HUES64 (cell line): ENCODE results near the gene SHLD3.
"Not testable (repeated sequence)": the region's sequence is repeated elsewhere in the genome, so short reads cannot be mapped to it uniquely, and the experiment has no call there.

Experiments
- H3K27ac ChIP-seq: 2 replicates; pipeline ENCODE4 v1.7.0; 2013; ENCODE audit warnings: low read depth, low read length, inconsistent platforms
- H3K27me3 ChIP-seq: 2 replicates; pipeline ENCODE4 v1.6.1; 2013; ENCODE audit warnings: mild to moderate bottlenecking, low read length; ENCODE audit not compliant: insufficient read depth
- H3K36me3 ChIP-seq: 2 replicates; pipeline ENCODE4 v1.6.1; 2013; ENCODE audit warnings: mild to moderate bottlenecking, low read length; ENCODE audit not compliant: insufficient read depth
- H3K4me1 ChIP-seq: 2 replicates; pipeline ENCODE4 v1.6.1; 2013; ENCODE audit warnings: mild to moderate bottlenecking, low read length, moderate library complexity; ENCODE audit not compliant: insufficient read depth
- H3K4me3 ChIP-seq: 2 replicates; pipeline ENCODE4 v1.5.1; 2013; ENCODE audit warnings: mild to moderate bottlenecking, low read length, moderate library complexity
- H3K9ac ChIP-seq: 2 replicates; pipeline ENCODE4 v1.6.1; 2013; ENCODE audit warnings: mild to moderate bottlenecking, low read depth, low read length
- H3K9me3 ChIP-seq: 2 replicates; pipeline ENCODE4 v1.6.1; 2013; ENCODE audit warnings: low read depth, low read length; ENCODE audit not compliant: insufficient read depth
- WGBS: fragments of 150-250, 120-280 bp; methylation state at CpG from one replicate; pipeline ENCODE4 v1.1.7; 2013; ENCODE audit warnings: missing lambda C conversion rate; 5-methylcytosine and 5-hydroxymethylcytosine counted together

Gene SHLD3

DNA sequence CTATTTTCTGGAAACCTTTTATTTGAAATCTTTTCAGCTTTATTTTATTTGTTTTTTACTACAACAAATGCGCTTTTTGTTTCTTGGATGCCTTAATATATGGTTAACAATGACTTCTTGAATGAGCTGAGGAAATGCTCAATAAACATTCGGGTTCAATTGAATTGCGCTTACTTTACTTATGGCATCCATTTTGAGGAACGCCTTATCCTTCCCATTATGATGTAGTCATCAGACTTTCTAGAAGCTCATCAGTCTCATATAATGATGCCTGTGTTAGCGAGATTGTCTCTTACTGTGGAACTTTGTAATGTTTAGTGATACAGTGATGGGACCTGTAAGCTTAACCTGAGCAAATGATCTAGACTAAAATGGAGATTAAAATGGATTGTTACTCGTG, 916 bp downstream of the SHLD3 start:
- Histone ChIP-seq H3K36me3 (peaks cover 14% of the 10 kb centered on the region), H3K4me3 (peak overlapping the region; percentile 78), H3K9ac (peak overlapping the region; percentile 81; the same call in 1 of the 2 replicates), H3K4me1 (peaks cover 13% of the 10 kb centered on the region; the same call in 1 of the 2 replicates), H3K27me3 (no peaks in the 10 kb centered on the region), H3K9me3 (no peaks in the 10 kb centered on the region), H3K27ac (no peak overlapping the region; the same call in 1 of the 2 replicates)
- WGBS = 87% methylated on average over 6 of the region's 6 CpGs

DNA sequence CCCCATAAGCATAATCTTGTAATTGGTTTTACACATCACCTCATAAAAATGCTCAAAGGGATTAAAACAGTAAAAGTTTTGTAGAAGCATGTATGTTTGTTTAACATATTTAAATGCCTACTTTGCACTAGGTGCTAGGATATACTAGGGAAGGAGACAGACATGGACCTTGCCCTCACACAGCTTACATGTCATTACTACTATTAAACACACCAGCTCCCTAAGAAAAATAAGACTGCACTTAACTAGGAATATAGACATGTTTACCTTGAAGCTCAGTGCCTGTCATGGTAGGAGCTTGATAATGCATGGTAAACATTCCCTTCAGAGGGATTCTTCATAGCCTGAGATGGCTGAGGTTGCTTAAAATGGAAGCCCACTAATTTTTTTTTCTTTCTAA, 6.2 kb downstream of the SHLD3 start:
- Histone ChIP-seq H3K4me3 (no peak overlapping the region), H3K9me3 (no peaks in the 10 kb centered on the region), H3K27me3 (no peaks in the 10 kb centered on the region), H3K27ac (no peak overlapping the region), H3K36me3 (peaks cover 22% of the 10 kb centered on the region), H3K9ac (no peak overlapping the region), H3K4me1 (0 out of 2 replicates have a peak, but pooled peaks cover under 1% of the 10 kb centered on the region)

DNA sequence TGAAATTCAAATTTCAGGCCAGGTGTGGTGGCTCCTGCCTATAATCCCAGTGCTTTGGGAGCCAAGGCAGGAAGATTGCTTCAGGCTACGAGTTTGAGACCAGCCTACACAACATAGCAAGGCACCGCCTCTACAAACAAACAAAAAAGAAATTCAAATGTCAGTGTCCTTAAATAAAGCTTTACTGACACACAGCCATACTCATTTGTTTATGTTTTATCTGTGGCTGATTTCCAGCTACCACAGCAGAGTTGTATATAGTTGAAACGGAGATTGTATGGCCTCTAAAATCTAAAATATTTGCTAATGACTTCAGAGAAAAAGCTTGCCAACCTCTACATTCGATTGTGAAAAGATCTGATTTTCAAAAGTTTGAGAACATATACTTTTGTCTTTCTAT, 15.4 kb downstream of the SHLD3 start:
- Histone ChIP-seq H3K4me1 (no peaks in the 10 kb centered on the region), H3K27ac (no peak overlapping the region), H3K4me3 (no peak overlapping the region), H3K9ac (no peak overlapping the region), H3K9me3 (0 out of 2 replicates have a peak, but pooled peaks cover 2% of the 10 kb centered on the region), H3K27me3 (no peaks in the 10 kb centered on the region), H3K36me3 (peaks cover 45% of the 10 kb centered on the region)
- WGBS = 88% methylated on average over 4 of the region's 4 CpGs

DNA sequence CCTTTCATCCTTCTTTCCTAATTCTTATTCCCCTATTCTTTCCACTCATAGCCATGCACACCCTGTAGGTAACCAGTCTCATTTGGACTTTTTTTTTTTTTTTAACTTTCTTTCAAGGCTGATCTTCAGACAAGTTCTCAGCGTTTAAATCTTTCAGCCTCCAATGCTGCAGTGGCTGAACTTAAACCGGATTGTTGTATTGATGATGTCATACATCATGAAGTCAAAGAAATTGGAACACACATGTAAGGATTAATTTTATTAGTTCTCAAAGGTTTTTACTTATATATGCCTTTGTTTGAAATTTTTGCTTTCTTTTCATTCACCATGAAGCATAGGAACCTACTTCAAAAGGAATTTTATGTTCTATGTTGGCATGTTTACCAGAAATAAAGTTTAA, 22.1 kb downstream of the SHLD3 start:
- Histone ChIP-seq H3K4me1 (peaks cover 16% of the 10 kb centered on the region), H3K9ac (no peak overlapping the region), H3K9me3 (no peaks in the 10 kb centered on the region), H3K27me3 (no peaks in the 10 kb centered on the region), H3K4me3 (no peak overlapping the region), H3K27ac (peak overlapping the region; percentile 32; the same call in 1 of the 2 replicates), H3K36me3 (no peaks in the 10 kb centered on the region; the same call in 1 of the 2 replicates)
- 90% methylated on average over 2 of the region's 2 CpGs for WGBS

DNA sequence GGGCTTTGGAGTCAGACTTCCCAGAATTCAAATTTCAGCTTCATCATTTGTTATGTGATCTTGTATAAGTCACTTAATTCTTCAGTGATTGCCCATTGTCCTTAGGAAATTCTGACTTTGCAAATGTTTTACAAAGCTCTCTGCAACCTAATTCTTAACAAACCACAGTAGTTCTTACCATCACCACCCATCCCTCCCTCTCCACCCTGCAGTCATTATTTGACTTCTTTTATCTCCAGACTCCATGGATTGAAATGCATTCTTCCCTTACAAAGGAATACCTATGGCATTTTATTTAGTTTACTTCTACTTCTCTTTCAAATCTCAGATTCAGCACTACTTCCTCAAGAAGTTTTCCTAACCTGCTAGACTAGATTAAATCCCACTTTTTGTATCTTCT, 23.1 kb downstream of the SHLD3 start:
- no peak overlapping the region for H3K4me3 ChIP-seq
- H3K27me3 ChIP-seq = no peaks in the 10 kb centered on the region
- H3K36me3 ChIP-seq = peaks cover 4% of the 10 kb centered on the region; the same call in 1 of the 2 replicates
- no peak overlapping the region for H3K9ac ChIP-seq
- no peaks in the 10 kb centered on the region for H3K9me3 ChIP-seq
- H3K27ac ChIP-seq = peak overlapping the region; percentile 38; the same call in 1 of the 2 replicates
- peaks cover 16% of the 10 kb centered on the region for H3K4me1 ChIP-seq

DNA sequence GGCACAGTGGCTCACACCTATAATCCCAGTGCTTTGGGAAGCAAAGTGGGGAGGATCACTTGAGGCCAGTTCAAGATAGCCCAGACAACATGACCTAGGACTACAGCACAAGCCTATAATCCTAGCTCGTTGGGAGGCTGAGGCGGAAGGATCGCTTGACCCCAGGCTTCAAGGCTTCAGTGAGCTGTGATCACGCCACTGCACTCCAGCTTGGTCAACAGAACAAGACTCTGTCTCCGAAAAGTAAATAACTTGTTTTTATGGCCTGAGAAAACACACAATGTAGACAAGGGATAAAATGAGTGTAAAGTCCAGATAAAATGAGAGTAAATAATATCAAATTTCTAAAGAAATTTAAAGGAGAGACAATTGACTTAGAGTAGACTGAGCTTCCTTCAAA, 26.3 kb downstream of the SHLD3 start:
- H3K4me1 ChIP-seq = peaks cover 16% of the 10 kb centered on the region
- H3K27me3 ChIP-seq = no peaks in the 10 kb centered on the region
- peaks cover 10% of the 10 kb centered on the region; the same call in 1 of the 2 replicates for H3K36me3 ChIP-seq
- H3K9ac ChIP-seq = no peak overlapping the region
- H3K9me3 ChIP-seq = no peaks in the 10 kb centered on the region
- 86% methylated on average over 5 of the region's 5 CpGs for WGBS
- H3K27ac ChIP-seq = no peak overlapping the region
- no peak overlapping the region for H3K4me3 ChIP-seq

DNA sequence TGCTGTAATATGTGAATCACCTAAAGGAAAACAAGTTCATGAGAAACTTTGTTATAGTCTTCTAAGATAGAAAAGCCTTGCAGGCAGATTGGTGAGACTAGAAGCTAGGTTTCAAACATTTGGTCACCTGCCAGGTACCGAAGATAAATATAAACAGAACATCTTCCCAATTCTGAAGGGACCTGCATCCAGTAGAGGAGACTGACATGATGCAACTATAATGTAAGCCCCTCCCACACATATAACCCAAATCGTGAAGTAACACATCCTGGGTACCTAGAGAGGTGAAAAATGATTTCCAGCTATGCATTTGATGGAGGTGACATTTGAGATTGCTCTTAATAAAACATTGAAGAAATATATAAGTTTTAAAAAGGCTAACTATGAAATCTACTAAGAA, 29.9 kb downstream of the SHLD3 start:
- no peaks in the 10 kb centered on the region for H3K27me3 ChIP-seq
- peaks cover 20% of the 10 kb centered on the region for H3K36me3 ChIP-seq
- no peaks in the 10 kb centered on the region for H3K4me1 ChIP-seq
- H3K4me3 ChIP-seq = no peak overlapping the region
- WGBS = 76% methylated on average over 2 of the region's 2 CpGs
- H3K9me3 ChIP-seq = no peaks in the 10 kb centered on the region
- H3K27ac ChIP-seq = no peak overlapping the region
- no peak overlapping the region for H3K9ac ChIP-seq

DNA sequence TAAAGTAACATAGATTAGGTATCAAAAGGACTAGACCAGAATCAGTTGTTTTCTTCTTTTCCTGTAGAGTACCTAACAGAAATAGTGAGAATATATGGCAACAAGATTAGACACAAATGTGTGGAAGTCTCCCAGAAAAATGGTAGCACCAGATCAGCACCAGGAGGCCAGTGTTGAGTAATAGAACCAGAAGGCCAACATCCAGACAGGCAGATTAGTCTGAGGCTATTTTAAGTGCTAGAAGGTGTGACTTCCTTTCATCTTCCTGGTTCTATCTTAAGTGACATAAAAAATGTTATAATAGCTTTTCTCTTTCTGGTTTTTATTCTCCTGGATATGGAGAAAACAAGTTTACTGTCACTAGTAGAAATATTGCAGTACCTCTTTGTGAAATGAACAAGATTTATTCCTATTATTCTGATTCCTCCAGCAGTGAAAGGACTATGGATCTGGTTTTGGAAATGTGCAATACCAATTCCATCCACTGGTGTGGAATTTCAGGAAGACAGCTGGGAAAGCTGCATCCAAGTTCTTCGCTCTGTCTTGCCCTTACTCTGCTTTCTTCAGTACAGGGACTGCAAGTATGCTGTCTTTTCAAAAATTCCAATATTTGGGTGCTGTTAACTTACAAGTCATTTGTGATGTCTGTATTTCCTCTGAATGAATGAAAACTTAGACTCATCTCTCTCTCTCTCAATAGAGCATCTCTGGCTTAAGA, 39.1 kb downstream of the SHLD3 start:
- H3K4me1 ChIP-seq = no peaks in the 10 kb centered on the region
- 90% methylated on average over 1 of the region's 1 CpG for WGBS
- 0 out of 2 replicates have a peak overlapping the region, but pooled peaks have one; percentile 47 for H3K27ac ChIP-seq
- no peaks in the 10 kb centered on the region for H3K9me3 ChIP-seq
- H3K27me3 ChIP-seq = no peaks in the 10 kb centered on the region
- H3K9ac ChIP-seq = no peak overlapping the region
- peaks cover 53% of the 10 kb centered on the region for H3K36me3 ChIP-seq
- H3K4me3 ChIP-seq = no peak overlapping the region

DNA sequence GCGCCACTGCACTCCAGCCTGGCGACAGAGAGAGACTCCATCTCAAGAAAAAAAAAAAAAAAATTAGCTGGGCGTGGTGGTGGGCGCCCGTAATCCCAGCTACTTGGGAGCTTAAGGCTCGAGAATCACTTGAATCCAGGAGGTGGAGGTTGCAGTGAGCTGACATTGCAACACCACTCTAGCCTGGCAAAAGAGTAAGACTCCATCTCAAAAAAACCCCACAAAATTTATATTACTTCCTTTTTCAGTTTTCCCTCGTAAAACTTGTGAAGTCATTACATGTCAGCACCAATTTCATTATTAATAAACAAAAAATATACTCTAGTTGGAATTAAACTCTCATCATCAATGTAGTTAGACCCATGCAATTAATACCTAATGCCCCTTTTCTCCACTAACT, 43.9 kb downstream of the SHLD3 start:
- Histone ChIP-seq H3K9ac (no peak overlapping the region), H3K4me1 (no peaks in the 10 kb centered on the region), H3K4me3 (no peak overlapping the region), H3K27me3 (no peaks in the 10 kb centered on the region), H3K27ac (no peak overlapping the region), H3K36me3 (peaks cover 53% of the 10 kb centered on the region), H3K9me3 (no peaks in the 10 kb centered on the region)
- WGBS = 93% methylated on average over 7 of the region's 7 CpGs

DNA sequence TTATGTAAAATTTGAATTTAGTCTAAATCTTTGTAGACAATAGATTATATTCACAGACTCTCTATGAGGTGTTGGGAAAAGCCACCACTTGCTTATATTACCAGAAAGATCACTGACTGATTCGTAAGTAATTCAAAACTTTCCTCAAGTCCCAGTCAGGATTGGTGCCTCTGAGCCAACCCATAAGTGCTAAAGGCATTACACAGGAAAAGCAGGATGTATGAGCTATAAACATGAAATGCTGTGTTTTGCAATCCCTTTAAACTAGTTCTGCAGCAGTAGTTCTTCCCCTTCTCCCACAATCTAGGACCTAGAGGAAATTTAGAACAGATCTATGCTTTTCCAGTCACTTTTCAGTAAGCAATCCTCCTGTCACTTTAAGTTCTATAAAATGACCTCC, 48.0 kb downstream of the SHLD3 start:
- Histone ChIP-seq H3K9ac (no peak overlapping the region), H3K4me1 (no peaks in the 10 kb centered on the region), H3K9me3 (no peaks in the 10 kb centered on the region), H3K4me3 (no peak overlapping the region), H3K27ac (no peak overlapping the region), H3K36me3 (peaks cover 31% of the 10 kb centered on the region), H3K27me3 (no peaks in the 10 kb centered on the region)
- WGBS = 86% methylated on average over 1 of the region's 1 CpG

DNA sequence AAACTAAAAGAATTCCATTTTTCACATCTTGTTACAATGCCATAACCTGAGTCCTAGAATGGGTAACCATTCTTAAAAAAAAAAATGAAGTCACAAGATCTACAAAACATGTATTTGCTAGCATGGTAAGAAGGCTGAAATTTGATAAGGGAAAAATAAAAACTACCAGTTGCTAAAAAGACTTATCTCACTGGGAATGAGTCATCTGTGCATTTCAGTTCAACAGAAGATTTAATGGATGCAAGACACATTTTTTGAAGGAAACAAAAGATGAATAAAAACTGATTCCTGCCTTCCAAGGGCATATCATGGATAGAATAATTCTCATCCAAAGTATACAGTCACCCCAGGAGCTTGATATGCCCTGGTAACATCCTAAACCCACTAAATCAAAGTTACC, 49.9 kb downstream of the SHLD3 start:
- H3K27me3 ChIP-seq = no peaks in the 10 kb centered on the region
- H3K27ac ChIP-seq = no peak overlapping the region
- H3K4me3 ChIP-seq = no peak overlapping the region
- H3K36me3 ChIP-seq = peaks cover 20% of the 10 kb centered on the region
- no peaks in the 10 kb centered on the region for H3K4me1 ChIP-seq
- no peaks in the 10 kb centered on the region for H3K9me3 ChIP-seq
- H3K9ac ChIP-seq = no peak overlapping the region

DNA sequence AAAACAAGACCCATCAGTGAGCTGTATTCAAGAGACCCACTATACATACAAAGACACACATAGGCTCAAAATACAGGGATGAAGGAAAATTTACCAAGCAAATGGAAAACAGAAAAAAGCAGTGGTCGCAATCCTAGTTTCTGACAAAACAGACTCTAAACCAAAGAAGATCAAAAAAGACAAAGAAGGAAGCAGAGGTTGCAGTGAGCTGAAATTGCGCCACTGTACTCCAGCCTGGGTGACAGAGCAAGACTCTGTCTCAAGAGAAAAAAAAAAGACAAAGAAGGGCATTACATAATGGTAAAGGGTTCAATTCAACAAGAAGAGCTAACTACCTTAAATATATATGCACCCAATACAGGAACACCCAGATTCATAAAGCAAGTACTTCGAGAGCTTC, 51.2 kb downstream of the SHLD3 start:
- H3K27me3 ChIP-seq, H3K9me3 ChIP-seq, H3K4me3 ChIP-seq, H3K9ac ChIP-seq, H3K4me1 ChIP-seq, H3K27ac ChIP-seq: not testable (repeated sequence)
- peaks cover 19% of the 10 kb centered on the region for H3K36me3 ChIP-seq
- WGBS = 94% methylated on average over 3 of the region's 3 CpGs
